IMR-90 (cell line): ENCODE data around the gene CHPF.

Experiments used
- CEBPB ChIP-seq: IDR thresholded peaks from 2 replicates; pipeline ENCODE4 v1.6.1; 2012; ENCODE audit warnings: low read depth, low read length, improper control_type of control experiment
- CTCF ChIP-seq: conservative IDR thresholded peaks from 2 replicates; pipeline ENCODE4 v1.5.1; 2012; ENCODE audit warnings: mild to moderate bottlenecking, low read depth, low read length, improper control_type of control experiment
- MXI1 ChIP-seq: IDR thresholded peaks from 2 replicates; pipeline ENCODE4 v1.6.1; 2012; ENCODE audit warnings: low read depth, mild to moderate bottlenecking, low read length, moderate library complexity, borderline replicate concordance
- POLR2A ChIP-seq: IDR thresholded peaks from 2 replicates; pipeline ENCODE4 v1.6.1; 2012; ENCODE audit warnings: mild to moderate bottlenecking, low read depth, low read length
- RAD21 ChIP-seq: IDR thresholded peaks from 2 replicates; pipeline ENCODE4 v1.6.1; 2012; ENCODE audit warnings: low read length, improper control_type of control experiment
- RCOR1 ChIP-seq: IDR thresholded peaks from 2 replicates; pipeline ENCODE4 v1.6.1; 2012; ENCODE audit warnings: mild to moderate bottlenecking, low read length, improper control_type of control experiment; ENCODE audit not compliant: insufficient replicate concordance
- USF2 ChIP-seq: fragments of 150-350 bp; IDR thresholded peaks from 2 replicates; pipeline ENCODE4 v1.6.1; 2017; ENCODE audit warnings: mild to moderate bottlenecking, antibody characterized with exemption, low read length, low read depth

DNA sequence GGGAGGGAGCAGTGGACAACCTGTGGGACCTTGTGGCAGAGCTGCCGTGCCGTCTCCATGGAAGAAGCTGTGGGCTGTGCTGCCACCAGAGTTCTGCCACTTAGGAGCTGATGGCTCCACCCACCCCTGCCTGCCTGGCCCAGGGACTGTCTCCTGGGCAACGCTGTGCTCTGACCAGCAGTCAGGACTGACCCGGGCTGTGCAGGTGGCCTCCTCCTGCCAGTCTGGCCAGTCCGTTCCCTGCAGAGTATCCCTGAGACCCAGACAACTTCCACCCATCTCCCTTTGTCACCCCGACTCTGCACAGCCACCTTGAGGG, 16.6 kb downstream of the CHPF start:
- TF ChIP-seq USF2 (no peak), CTCF (no peak), RAD21 (no peak), POLR2A (no peak), CEBPB (no peak), RCOR1 (no peak), MXI1 (no peak)
